ENCODE measurements around the gene DCXR. TPM values are rescaled to one million over a fixed set of nuclear protein-coding genes. Genes with fewer than 3 reads are reported as not detected.
A peak's percentile ranks its signal among the peaks of the same experiment; 100 is the strongest.

DCXR gene
- total and polyA plus RNA-seq, 2 of the 13 experiments (the other 11 are each of a cell fraction or from before 2014, with no cell fraction given) = 287 to 311 TPM

- TF ChIP-seq BCLAF1 (IDR thresholded peaks at IDR 0.05) (no peak), CBX1 (IDR thresholded peaks at IDR 0.05; ENCODE audit: low read depth) (peak; percentile 88), ZNF512B (CRISPR knock-in tag; IDR thresholded peaks at IDR 0.05; ENCODE audit: borderline replicate concordance) (peak; percentile 14; the same call in 1 of the 2 replicates), ZNF672 (CRISPR knock-in tag; IDR thresholded peaks at IDR 0.05) (peak; percentile 89; the same call in 1 of the 2 replicates), ZNF414 (CRISPR knock-in tag; IDR thresholded peaks at IDR 0.05) (peak; percentile 98), ZNF335 (CRISPR knock-in tag; IDR thresholded peaks at IDR 0.05) (peak; percentile 52; the same call in 1 of the 2 replicates), ZGPAT (CRISPR knock-in tag; IDR thresholded peaks at IDR 0.05) (peak; percentile 99), ZNF30 (CRISPR knock-in tag; IDR thresholded peaks at IDR 0.05) (peak; percentile 50; the same call in 1 of the 2 replicates), KLF13 (CRISPR knock-in tag; IDR thresholded peaks at IDR 0.05) (peak; percentile 80; the same call in 1 of the 2 replicates), ATRX (CRISPR knock-in tag; IDR thresholded peaks at IDR 0.05; ENCODE audit: borderline replicate concordance) (no peak), GATAD2A (CRISPR knock-in tag; IDR thresholded peaks at IDR 0.05) (peak; percentile 98), NFAT5 (CRISPR knock-in tag; IDR thresholded peaks at IDR 0.05) (peak; percentile 92; the same call in 1 of the 2 replicates), FOSL2 (CRISPR knock-in tag; IDR thresholded peaks at IDR 0.05) (peak; percentile 79)
These were observed 36.5 kb downstream of the DCXR start (continued) for GRCh38 chr17:82000803-82001570.
